GM18909 (cell line): ENCODE measurements around the gene ZBTB18.
"Not testable (repeated sequence)": the region's sequence is repeated elsewhere in the genome, so short reads cannot be mapped to it uniquely, and the experiment has no call there.

Experiments used
- ATAC-seq: cut with Tn5 transposase; IDR thresholded peaks from one replicate; pipeline ENCODE4 v1.9.1; 2021; ENCODE audit warnings: mild to moderate bottlenecking; ENCODE audit not compliant: unreplicated experiment, poor library complexity

ZBTB18 gene

DNA sequence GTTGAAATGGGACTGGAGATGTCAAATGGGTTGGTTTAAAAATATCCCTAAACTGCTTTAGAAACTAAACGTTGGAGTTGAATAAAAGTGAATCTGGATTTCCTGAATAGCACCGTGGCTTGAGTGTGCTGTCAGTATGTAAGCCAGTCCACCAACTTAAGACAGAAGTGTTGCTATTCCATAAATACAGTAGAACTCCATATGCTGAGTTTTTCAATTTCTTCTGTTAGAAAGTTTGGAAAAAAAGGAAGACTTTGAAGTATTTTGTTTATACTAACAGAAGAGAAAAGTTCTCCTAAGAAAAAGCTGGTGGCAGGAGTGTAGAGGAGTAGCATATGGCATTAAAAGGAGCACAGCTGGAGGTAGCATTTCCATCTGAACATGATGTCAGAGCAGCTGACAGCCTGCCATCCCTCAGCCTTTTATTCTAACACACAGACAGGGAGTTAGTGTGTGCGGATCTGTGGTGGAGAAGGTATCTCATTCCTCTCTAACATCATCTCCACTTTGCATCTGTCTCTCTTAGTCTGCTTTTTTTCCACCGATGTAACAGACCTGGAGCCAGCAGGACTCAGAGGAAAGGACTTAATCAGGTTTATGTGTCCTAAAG lies at the start of gene ZBTB18:
ZBTB18 (plus strand) TSS at position 449 of the 610 bp plus-strand sequence; CDS start at position 598, 149 bp downstream.
- no peak for ATAC-seq

DNA sequence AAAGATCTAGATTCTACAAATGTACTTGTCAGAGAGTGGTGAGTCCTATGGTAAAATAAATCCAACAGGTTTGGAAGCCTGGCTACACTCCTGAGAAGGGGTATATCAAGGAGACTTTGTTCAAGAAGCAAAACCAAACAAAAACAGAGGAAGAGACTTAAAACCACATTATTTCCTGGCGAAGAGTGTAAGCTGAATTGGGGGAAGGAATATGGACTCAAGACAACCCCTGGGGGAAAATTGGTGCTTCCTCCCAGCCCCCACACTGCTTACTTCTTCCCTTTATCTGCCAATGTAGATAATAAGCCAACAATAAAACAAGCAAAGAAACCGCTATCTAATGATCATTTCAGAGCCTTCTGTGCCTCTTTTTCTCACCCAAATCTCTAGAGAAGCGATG lies 48.4 kb upstream of the ZBTB18 start:
- no peak for ATAC-seq

DNA sequence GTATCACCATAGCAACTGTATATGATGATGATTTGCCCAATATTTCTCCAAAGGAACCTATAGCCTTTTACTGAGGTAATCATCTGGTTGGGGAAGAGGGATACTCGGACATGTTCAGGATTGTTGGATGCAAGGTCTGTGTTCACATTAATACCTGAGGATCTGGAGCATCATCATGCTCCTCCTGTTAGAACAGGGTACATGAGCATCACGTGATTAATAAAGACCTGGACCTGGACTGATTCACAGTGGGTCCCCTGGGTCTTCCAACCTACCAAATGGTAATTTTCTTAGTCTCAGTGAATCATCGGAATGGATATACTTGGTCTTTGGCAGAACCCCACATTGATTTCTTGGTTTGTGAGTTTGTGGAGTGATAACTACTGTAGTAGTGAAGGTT lies 45.6 kb upstream of the ZBTB18 start:
- ATAC-seq, result no peak

DNA sequence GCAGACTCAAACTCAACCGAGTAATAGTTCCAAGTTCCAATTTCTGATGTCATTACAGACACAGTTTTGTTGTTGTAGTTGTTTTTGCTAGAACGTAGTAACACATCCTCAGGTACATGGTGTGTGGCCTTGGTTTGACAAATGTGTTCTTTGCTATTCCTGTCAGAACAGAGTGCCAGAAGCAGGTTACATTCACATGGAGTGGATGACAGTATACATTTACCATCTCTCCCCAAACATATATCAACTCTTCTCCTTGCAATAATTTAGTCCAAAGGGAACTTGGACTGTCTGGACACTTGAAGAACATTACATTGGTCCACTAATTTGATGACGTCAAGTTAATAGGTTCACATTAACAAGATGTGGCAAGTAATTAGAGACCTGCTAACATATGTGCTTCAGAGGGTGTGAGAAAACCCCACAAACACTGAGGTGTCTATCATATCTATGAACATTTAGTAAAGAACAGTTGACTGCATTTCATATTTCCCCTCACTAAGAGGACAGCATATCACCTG lies 44.6 kb upstream of the ZBTB18 start:
- ATAC-seq, result no peak

DNA sequence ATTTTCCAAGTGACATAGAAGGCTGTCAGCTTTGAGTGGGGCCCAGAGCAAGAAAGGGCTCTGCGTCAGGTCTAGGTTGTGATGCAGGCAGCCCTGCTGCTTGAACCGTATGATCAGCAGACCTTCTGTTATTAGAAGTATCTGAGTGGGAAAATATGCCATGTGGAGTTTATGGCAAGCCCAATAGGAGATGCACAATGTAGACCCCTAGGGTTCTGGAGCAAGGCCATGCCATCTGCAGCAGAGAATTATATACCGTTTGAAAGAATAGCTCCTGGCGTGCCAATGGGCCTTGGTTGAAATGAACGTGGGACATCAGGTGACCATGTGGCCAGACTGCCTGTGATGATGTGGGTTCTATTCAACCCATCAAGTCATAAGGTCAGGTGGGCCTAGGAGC lies 44.1 kb upstream of the ZBTB18 start:
- no peak for ATAC-seq

DNA sequence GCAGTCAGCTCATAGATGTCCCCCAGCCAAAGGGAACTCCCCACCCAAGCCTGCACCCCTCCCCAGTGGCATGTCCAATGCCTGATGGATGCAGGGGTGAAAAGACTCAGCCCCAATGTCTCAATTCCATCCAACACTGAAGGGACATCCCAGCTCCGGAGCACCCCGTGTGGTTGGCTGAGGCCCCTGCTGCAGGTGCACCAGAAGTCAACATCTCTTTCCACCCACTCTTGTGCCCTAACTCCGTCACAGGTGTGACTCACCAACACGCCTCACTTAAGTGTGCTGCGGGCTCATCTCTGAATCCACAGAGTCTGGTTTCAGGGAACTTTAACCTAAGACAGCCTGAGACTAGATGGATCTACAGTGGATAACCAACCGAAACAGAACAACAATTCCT lies 40.9 kb upstream of the ZBTB18 start:
- no peak for ATAC-seq

DNA sequence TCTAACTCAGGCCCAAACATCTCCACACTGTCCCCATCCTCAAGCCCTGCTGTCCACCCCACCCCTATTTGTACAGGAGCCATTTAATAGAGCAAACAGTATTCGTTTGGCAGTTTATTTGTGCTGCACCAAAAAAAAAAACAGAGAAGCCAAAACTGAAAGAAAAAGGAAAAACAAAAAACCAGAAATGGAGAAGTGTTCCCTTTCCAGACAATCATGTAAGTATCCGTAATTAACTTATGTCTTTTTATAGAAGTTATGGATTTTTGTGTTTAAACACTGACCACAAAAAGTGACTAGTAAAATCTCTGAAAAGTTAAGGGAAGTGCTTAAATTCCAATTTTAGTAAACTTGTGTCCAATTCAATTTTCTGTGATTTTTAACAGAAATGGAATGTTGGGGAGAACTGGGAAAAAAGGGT lies 40.4 kb upstream of the ZBTB18 start:
- no peak for ATAC-seq

DNA sequence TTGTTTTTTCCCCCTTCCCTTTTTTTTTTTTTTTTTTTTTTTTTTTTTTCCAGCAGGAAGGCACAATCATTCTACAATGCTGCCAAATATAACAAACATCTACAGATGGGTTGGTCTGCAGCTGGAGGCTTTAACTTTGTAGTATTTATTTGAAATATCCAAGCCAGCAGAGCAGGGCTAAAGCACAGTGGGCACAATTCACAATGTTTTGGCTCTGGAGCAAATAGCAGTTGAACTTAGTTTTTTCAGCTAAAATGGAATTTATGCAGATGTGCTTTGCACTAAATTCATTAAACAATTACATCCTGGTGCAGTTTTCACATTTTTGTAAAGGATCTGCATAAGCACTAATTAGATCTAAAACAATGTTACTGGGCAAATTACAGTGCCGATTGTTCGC lies 39.8 kb upstream of the ZBTB18 start:
- ATAC-seq, result no peak

DNA sequence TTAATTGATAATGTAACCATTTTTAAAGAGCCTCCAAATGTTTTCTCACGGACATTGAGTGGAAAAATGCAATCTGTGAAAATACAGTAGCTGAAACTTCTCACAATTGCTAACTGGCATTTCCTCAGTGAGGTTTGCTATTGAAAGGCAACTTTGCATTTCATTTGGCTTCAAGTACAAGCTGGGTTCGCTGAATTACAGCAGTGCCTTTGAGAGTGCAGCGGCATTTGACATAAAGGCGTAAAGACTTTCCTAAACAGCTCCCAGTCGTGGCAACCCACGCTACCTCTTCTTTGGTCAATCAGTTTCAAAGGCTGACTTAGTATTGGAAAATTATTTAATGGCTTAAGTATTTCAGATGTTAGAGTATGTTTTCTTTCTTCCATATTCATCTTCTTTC lies 39.3 kb upstream of the ZBTB18 start:
- ATAC-seq, result no peak

DNA sequence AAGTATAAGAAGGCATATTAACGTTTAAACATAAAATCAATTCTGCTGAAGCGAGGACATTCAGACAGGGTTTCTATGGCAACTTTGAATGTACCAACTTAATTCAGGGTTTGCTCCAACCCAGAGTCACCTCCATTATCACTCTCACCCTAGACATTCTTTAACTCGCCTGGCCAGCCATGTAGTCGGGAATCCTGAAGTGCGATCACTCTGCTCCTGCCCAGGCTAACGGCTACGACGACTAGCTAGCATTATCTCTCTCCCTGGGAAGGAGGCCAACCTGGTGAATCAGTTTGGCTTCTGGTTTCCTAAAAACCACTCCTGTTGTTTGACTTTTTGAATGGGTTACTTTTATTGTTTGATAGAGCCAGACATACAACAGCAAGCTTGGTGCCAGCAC lies 38.9 kb upstream of the ZBTB18 start:
- no peak for ATAC-seq

DNA sequence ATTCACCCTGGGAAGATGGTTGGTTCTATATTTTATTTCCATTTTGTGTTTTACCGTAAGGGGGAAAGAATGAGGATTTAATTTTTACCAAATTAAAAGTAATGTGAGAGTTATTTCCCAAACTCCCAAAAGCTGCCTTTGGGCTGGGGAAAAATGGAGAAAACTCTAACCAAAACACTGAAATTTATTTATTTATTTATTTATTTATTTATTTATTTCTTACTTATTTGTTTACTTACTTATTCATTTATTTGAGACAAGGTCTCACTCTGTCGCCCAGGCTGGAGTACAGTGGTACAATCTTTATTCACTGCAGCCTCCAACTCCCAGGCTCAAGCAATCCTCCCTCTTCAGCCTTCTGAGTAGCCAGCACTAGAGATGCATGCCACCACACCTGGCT lies 38.0 kb upstream of the ZBTB18 start:
- ATAC-seq, result no peak

DNA sequence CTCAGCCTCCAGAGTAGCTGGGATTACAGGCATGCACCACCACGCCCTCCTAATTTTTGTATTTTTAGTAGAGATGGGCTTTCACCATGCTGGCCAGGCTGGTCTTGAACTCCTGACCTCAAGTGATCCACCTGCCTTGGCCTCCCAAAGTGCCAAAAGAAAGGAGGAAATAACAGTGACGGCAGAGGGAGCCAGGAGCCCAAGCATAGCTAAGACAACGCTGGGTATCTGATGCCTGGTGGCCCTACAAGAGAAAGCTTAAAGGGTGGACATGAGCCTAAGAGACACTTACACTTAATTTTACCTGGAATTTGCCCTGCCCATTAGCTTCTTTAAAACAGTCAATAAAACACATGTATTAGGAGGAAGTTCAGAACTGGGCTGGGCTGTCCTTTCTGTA lies 36.2 kb upstream of the ZBTB18 start:
- not testable (repeated sequence) for ATAC-seq

DNA sequence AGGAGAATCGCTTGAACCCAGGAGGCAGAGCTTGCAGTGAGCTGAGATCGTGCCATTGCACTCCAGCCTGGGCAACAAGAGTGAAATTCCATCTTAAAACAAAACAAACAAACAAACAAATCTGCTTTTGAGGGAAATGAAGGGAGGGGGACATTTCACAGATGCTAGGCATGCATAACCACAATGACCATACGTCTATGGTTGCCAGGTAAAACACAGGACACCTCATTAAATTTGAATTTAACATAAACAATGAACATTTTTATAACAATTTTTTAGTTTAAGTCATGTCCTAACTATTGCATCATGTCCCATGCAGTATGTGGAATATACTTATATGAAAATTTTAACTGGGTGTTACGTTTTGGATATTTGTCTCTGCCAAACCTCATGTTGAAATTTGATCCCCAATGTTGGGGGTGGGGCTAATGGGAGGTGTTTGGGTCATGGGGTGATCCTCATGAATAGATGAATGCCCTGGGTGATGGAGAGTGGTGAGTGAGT lies 31.0 kb upstream of the ZBTB18 start:
- no peak for ATAC-seq

DNA sequence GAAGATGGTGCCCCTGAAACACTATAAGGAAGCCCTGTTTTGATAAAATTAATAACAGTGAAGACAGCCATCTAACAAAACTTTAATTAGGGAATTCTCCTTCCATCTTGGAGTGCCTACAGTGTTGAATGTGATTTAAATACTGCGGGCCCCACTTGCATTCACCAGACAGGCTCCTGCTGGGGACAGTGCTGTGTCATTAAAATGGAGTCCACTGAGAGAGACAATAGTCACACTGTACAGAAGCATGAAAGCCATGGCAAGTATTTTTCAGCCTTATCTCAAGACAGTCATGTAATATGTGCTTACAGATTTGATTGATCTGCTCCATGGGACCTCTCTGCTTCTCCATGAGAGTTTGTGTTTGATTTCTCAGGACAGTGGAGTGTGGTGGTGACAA lies 29.7 kb upstream of the ZBTB18 start:
- no peak for ATAC-seq

DNA sequence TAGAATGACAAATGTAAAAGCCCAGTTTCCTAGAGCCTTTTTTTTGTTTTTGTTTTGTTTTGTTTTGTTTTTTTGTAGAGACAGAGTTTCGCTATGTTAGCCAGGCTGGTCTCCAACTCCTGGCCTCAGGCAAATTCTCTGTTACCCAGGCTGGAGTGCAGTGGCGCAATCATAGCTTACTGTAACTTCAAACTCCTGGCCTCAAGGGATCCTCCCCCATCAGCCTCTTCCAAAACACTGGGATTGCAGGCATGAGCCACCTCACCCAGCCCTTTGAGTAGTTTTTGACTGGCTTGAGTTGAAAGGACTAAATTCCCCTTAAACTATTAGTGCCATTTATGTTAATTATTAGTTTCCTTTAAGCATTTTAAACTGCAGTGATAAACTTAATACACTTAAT lies 28.8 kb upstream of the ZBTB18 start:
- ATAC-seq, result no peak

DNA sequence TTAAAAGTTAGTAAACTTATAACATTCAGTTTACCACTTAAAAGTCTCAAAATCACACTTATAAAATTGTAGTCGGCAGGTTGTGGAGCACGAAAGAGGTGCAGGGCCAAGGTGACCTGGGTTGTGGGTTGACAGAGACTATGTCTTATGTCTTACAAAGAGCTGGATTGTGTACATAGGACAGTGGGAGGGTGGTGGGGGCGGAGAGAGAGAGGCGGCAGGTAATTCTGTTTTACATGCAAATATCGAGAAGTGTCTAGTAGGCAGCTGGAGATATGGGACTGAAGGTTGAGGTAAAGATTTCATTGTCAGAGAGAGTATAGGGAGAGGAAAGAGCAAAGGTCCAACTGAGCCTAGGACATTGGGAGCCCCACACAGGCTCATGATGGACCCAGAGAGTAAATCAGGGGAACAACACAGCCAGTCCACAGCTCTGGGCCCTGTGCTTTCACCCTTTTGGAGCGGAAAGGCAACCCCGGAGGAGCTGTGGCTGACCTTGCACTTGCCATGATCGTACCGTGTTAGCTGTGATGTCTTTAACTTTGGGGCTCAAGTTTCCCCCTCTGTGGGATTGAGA lies 28.1 kb upstream of the ZBTB18 start:
- ATAC-seq, result no peak

DNA sequence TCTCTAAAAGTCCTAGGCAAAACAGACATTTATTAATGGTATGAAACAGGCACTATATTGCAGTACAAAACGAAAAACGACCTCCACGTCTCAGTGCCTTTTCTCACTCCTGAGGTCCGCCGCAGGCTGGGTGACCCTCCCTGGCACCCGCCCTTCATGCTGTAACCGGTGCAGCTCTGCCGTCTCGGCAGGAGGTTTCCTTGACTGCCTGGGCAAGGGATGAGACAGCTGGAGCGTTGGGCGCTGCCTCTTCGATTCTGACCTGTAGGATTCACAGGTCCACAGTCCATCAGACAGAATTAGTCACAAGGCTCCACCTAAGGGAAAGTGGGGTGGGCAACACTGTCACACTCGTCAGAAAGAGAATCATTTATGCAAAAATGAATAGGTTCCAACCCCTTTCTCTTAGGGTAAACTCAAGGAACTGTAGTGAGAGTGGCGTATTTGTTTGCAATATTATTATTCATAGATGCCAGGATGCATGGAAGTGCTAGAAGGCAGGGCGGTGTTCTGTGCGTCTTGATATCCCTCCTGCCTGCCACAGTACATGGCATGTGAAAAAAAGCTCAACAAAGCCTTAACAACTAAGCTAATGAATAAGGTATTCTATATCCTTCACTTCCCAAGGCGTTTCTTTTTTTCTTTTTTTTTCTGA lies 23.5 kb upstream of the ZBTB18 start:
- ATAC-seq, result no peak

DNA sequence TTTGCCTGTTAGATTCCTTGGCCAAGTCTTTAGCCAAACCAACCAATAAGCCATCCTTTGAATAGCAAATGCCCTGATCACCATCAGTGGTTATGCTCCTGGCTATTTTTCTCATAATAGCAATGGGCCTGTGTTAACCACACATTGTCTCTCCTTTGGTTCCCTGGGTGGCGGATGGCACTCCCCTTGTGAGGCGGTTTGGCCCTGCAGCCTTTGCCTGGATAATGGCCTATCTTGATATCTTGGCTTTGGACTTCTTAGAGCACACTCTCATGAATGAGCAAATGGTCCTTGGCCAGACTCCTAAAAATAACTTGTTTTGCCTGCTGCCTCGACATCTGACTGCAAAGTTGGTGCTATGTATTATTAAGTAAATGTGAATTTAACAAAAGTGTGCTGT lies 22.4 kb upstream of the ZBTB18 start:
- no peak for ATAC-seq

DNA sequence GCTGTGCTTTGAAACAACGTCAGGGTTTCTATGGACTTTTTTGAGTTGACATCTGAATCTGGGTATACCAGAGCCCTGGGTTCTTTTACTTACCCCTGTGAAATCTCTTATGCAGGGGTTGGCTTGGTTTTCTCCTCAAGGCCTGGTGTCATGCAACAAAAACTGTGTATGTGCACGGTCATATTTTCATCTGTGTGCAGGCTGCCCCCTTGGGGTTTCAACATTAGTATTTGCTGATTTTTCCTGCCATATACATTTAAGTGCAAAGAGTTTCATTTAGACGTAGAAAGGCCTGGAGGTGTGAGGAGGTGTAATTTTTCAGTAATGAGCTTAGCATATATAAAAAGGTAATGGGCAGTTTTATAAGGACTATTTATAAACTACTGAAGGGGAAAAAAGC lies 22.0 kb upstream of the ZBTB18 start:
- ATAC-seq, result no peak

DNA sequence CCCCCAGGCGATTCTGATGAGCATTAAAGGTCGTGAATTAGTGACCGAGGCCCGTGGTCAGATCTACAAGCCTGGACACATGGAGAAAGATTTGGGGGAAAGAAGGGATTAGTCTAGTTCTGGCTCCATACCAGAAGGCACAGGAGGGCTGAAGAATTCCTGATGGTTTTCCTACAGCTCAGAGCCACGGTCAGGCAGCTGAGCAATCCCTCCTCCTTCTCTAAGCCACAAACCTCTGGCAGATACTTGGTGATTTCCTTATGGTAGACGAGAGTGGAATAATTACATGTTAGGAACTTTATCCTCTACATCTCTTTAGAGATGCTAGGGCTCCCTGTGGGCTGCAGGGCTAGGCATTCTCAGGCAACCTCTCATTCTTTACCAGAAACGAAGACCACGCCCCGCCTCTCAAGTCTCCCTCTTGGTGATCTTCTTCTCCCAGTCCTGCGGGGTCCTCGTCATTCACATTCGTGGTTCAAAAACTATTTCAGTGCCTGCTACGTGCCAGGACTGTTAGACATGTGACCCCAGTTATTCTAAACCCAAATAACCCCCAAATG lies 20.5 kb upstream of the ZBTB18 start:
- no peak for ATAC-seq

DNA sequence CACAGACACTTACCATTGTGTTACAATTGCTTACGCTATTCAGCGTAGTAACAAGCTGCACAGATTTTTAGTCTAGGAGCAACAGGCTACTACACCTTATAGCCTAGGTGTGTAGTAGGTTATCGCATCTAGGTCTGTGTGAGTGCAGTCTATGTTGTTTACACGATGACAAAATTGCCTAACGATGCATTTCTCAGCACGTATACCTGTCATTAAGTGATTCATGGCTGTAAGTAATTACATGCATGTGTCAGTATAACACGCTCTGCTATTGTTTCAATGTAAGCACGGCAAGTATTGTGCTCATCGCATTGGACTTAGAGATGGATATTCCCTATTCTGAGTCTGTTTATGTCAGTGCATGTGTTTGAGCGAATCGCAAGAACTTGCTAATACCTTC lies 15.7 kb upstream of the ZBTB18 start:
- no peak for ATAC-seq
